NCI-H748 (cell line): ENCODE measurements around the gene TRIO.

Experiments
- DNase-seq: peaks from one replicate; lab custom pipeline; 2025; ENCODE audit not compliant: unreplicated experiment; lab: John Stamatoyannopoulos, UW

TRIO gene

GRCh38 chr5:14263113-14263512, 120.0 kb downstream of the TRIO start:
- DNase-seq, result peak; percentile 47

GRCh38 chr5:14263699-14264098, 120.6 kb downstream of the TRIO start:
- DNase-seq, result peak; percentile 94

- peak; percentile 100 for DNase-seq
These were observed 121.6 kb downstream of the TRIO start for GRCh38 chr5:14264605-14265316.

- no peak for DNase-seq
These were observed 122.4 kb downstream of the TRIO start for GRCh38 chr5:14265570-14265969.

- DNase-seq, result no peak
These were observed 123.0 kb downstream of the TRIO start for GRCh38 chr5:14266171-14266570.

GRCh38 chr5:14266686-14267085, 123.5 kb downstream of the TRIO start:
- no peak for DNase-seq

- DNase-seq, result no peak
These were observed 124.2 kb downstream of the TRIO start for GRCh38 chr5:14267166-14267838.

- no peak for DNase-seq
These were observed 125.0 kb downstream of the TRIO start for GRCh38 chr5:14267991-14268708.

- DNase-seq, result no peak
These were observed 125.6 kb downstream of the TRIO start for GRCh38 chr5:14268738-14269137.

GRCh38 chr5:14269395-14269794, 126.3 kb downstream of the TRIO start:
- peak; percentile 98 for DNase-seq

GRCh38 chr5:14270209-14270702, 127.1 kb downstream of the TRIO start:
- peak; percentile 89 for DNase-seq

GRCh38 chr5:14272548-14273205, 129.5 kb downstream of the TRIO start:
- no peak for DNase-seq

GRCh38 chr5:14273207-14273767, 130.1 kb downstream of the TRIO start:
- no peak for DNase-seq

- DNase-seq, result no peak
These were observed 133.2 kb downstream of the TRIO start for GRCh38 chr5:14276380-14276779.

- no peak for DNase-seq
These were observed 134.5 kb downstream of the TRIO start for GRCh38 chr5:14277385-14278320.

GRCh38 chr5:14280294-14280854, 137.2 kb downstream of the TRIO start:
- peak; percentile 37 for DNase-seq

- DNase-seq, result no peak
These were observed 138.6 kb downstream of the TRIO start for GRCh38 chr5:14281746-14282181.

GRCh38 chr5:14283139-14283538, 140.0 kb downstream of the TRIO start:
- no peak for DNase-seq

- no peak for DNase-seq
These were observed 141.4 kb downstream of the TRIO start for GRCh38 chr5:14284392-14285148.
